Prostate gland (tissue), 2 donors: Measurements from ENCODE around the gene ATP5PO.

Experiments
- POLR2A ChIP-seq: fragments of 450-650 bp; IDR thresholded peaks from one replicate; pipeline ENCODE4 v1.6.1; 2016; ENCODE audit warnings: antibody characterized with exemption, mild to moderate bottlenecking
- TF ChIP-seq, protein P1 (sequence below), 4 experiments: fragments of 200-600 bp in 2 of 4; fragments of 450-650 bp in 2 of 4; sonication (generic) in 2 of 4; IDR thresholded peaks; 1 replicate in 3 of 4; 2 replicates in 1 of 4; pipeline ENCODE4 v1.5.1; 2016 to 2019; ENCODE audit warnings: antibody characterized with exemption in 4 of 4, mild to moderate bottlenecking in 2 of 4, moderate library complexity in 2 of 4

DNA sequence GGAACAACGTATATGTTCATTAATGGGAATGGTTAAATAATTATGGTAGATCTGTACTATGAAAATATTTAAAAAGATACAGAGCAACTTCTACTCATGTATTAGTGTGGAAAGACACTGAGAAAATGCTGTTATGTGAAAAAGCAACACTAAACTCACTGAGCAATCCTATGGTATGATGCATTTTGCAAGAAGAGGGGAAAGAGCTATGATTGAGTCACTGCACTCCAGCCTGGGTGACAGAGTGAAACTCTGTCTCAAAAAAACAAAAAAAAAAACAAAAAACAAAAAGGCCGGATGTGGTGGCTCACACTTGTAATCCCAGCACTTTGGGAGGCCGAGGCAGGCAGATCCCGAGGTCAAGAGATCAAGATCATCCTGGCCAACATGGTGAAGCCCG lies 44.4 kb downstream of the ATP5PO start:
- TF ChIP-seq, protein P1, sequence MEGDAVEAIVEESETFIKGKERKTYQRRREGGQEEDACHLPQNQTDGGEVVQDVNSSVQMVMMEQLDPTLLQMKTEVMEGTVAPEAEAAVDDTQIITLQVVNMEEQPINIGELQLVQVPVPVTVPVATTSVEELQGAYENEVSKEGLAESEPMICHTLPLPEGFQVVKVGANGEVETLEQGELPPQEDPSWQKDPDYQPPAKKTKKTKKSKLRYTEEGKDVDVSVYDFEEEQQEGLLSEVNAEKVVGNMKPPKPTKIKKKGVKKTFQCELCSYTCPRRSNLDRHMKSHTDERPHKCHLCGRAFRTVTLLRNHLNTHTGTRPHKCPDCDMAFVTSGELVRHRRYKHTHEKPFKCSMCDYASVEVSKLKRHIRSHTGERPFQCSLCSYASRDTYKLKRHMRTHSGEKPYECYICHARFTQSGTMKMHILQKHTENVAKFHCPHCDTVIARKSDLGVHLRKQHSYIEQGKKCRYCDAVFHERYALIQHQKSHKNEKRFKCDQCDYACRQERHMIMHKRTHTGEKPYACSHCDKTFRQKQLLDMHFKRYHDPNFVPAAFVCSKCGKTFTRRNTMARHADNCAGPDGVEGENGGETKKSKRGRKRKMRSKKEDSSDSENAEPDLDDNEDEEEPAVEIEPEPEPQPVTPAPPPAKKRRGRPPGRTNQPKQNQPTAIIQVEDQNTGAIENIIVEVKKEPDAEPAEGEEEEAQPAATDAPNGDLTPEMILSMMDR (IDR thresholded peaks at IDR 0.05), result no peak
- TF ChIP-seq POLR2A, result no peak
